Dedifferentiated amniotic fluid mesenchymal stem cell (primary cell): Measurements from ENCODE around the gene PHF20.
"Not testable (repeated sequence)": the region's sequence is repeated elsewhere in the genome, so short reads cannot be mapped to it uniquely, and the experiment has no call there.

Source experiments
- DNase-seq: peaks from one replicate; pipeline ENCODE4 v3.0.0-alpha.2; 2016; ENCODE audit errors: extremely low spot score

PHF20 gene

GRCh38 chr20:35771689-35772562 is at the start of gene PHF20:
Gene PHF20 (plus strand): TSS chr20:35772015. CDS start chr20:35801523, 29,508 bp downstream.
- DNase-seq: peak; percentile 95

- DNase-seq: not testable (repeated sequence)
Observed at GRCh38 chr20:35723275-35723639, 48.6 kb upstream of the PHF20 start.

DNA sequence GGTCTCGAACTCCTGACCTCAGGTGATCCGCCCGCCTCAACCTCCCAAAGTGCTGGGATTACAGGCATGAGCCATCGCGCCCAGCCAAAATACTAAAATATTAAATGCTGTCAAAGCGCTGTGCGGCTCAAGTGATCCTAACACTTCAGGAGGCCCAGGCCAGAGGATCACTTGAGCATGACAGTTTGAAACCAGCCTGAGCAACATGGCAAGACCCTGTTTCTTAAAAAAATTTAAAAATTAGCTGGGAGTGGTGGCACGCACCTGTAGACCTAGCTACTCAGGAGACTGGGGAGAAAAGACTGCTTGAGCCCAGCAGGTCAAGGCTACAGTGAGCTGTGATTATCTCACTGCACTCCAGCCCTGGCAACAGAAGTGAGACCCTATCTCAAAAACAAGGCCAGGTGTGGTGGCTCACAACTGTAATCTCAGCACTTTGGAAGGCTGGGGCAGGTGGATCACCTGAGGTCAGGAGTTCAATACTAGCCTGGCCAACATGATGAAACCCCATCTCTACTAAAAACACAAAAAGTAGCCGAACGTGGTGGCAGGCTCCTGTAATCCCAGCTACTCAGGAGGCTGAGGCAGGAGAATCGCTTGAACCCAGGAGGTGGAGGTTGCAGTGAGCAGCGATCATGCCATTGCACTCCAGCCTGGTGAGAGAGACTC is 48.0 kb upstream of the PHF20 start:
- not testable (repeated sequence) for DNase-seq

- no peak for DNase-seq
Observed at GRCh38 chr20:35724321-35725230, 47.2 kb upstream of the PHF20 start.

GRCh38 chr20:35726842-35727711 is 44.7 kb upstream of the PHF20 start:
- DNase-seq: no peak

GRCh38 chr20:35729283-35729807 is 42.5 kb upstream of the PHF20 start:
- DNase-seq: no peak

GRCh38 chr20:35729836-35730582 is 41.8 kb upstream of the PHF20 start:
- no peak for DNase-seq

GRCh38 chr20:35730583-35731468 is 41.0 kb upstream of the PHF20 start:
- no peak for DNase-seq

DNA sequence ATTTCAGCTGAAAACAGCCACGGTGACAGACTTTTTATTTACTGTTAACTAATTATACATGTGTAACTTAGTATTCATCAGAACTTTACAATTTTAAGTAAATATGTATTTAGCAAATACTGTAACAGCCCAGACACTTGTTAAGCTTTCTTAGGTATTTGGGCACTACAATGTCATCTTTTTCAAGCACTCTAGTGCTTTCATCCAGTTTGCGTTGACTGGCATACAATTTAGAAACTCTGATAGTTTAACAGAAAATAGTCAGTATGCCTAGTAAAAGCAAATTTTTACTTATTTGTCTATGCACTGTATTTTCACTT is 40.4 kb upstream of the PHF20 start:
- DNase-seq: no peak

DNA sequence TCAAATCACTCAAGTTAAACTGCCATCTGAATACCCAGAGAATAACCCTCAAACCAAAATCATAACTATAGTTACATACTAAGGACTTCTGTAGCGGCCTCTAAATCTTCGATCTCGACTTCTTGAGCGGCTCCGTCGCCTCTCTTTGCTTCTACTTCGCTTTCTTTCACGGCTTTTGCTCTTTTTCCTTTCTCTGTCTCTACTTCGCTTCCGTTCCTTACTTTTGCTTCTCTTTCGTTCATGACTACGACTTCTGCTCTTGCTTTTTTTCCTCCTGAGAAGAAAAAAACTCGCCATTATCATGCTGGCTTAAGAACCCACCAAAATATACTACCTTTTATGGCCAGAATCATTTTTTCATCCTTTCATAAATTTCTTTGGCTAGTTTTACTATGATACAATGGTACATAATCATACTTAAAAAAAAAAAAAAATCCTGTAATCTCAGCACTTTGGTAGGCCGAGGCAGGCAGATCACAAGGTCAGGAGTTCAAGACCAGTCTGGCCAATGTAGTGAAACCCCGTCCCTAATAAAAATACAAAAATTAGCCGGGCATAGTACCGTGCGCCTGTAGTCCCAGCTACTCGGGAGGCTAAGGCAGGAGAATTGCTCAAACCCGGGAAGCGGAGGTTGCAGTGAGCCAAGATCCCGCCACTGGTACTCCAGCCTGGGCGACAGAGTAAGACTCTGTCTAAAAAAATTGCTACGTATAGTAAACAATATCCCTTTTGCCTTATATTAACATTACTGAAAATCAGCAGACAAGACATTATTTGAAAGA is 39.8 kb upstream of the PHF20 start:
- DNase-seq: no peak

DNA sequence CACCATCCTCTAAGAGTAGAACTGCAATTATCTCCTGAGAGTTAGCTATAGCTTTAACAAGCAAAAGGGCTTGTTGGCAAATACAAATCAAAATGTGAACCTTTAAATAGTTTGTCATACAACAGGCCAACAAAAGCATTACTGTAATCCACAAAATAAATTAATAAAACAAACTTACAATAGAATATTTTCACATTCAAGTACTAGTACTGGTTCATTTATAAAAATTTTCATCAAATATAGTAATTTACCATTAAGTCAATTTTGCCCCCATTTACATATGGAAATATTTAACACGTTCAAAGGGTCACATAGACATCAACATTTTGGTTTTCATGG is 39.2 kb upstream of the PHF20 start:
- DNase-seq: no peak

DNA sequence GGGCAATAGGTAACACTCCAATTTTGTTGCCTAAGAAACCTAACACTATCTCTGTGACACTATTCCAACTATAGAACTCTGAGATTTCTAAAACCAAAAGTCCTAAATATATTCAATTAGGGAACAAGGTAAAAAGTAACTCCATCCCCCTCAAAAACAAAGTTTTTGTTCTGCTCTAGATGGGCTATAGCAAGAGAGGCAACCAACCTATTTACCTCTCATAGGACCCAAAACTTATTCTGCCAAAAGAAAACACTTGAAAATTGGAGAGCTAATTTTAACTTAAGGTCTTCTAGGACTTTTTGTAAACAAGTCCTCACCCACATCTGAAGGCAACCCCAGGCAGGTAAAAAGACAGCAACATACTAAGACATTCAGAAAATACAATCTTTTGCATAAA is 37.4 kb upstream of the PHF20 start:
- no peak for DNase-seq

- no peak for DNase-seq
Observed at GRCh38 chr20:35734777-35735649, 36.8 kb upstream of the PHF20 start.

GRCh38 chr20:35735826-35736470 is 35.9 kb upstream of the PHF20 start:
- DNase-seq: no peak

DNA sequence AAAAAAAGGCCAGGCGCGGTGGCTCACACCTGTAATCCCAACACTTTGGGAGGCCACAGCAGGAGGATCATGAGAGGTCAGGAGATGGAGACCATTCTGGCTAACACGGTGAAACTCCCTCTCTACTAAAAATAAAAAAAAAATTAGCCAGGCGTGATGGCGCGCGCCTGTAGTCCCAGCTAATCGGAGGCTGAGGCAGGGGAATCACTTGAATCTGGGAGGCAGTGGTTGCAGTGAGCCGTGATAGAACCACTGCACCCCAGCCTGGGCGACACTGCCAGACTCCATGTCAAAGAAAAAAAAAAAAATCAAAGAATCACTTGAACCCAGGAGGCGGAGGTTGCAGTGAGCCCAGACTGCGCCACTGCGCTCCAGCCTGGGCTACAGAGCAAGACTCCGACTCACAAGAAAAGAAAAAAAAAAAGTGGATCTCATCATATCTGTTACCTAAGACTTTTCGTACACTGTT is 33.9 kb upstream of the PHF20 start:
- no peak for DNase-seq

GRCh38 chr20:35738410-35739179 is 33.2 kb upstream of the PHF20 start:
- no peak for DNase-seq
